Karpas-422 (cell line): ENCODE measurements around the gene GOLGA6L9. TPM values are rescaled to one million over a fixed set of nuclear protein-coding genes. Genes with fewer than 3 reads are reported as not detected.
"Not testable (repeated sequence)": the region's sequence is repeated elsewhere in the genome, so short reads cannot be mapped to it uniquely, and the experiment has no call there.

Source experiments
- DNase-seq: peaks from one replicate; pipeline ENCODE4 v3.0.0-alpha.2; 2015
- H2AFZ ChIP-seq: fragments of 200-600 bp; sonication (generic); 2 replicates; pipeline ENCODE4 v1.6.1; 2014; ENCODE audit warnings: antibody characterized with exemption, low read length, mixed read lengths
- H3K27ac ChIP-seq: fragments of 200-600 bp; sonication (generic); 2 replicates; pipeline ENCODE4 v1.5.1; 2014; ENCODE audit warnings: mild to moderate bottlenecking, low read length, moderate library complexity
- H3K27me3 ChIP-seq: fragments of 200-600 bp; sonication (generic); 2 replicates; pipeline ENCODE4 v1.6.1; 2014; ENCODE audit warnings: low read length, mixed read lengths
- H3K36me3 ChIP-seq: fragments of 200-600 bp; sonication (generic); 2 replicates; pipeline ENCODE4 v1.6.1; 2014; ENCODE audit warnings: low read length, mixed read lengths; ENCODE audit not compliant: insufficient read depth
- H3K4me1 ChIP-seq: fragments of 200-600 bp; sonication (generic); 2 replicates; pipeline ENCODE4 v1.6.1; 2014; ENCODE audit warnings: mild to moderate bottlenecking, low read length, mixed read lengths
- H3K4me2 ChIP-seq: fragments of 200-600 bp; sonication (generic); 2 replicates; pipeline ENCODE4 v1.6.1; 2014; ENCODE audit warnings: low read length, low read depth, mild to moderate bottlenecking; ENCODE audit not compliant: poor library complexity, severe bottlenecking
- H3K4me3 ChIP-seq: fragments of 200-600 bp; sonication (generic); 2 replicates; pipeline ENCODE4 v1.5.1; 2014; ENCODE audit warnings: mild to moderate bottlenecking, antibody characterized with exemption, low read length, mixed read lengths
- H3K79me2 ChIP-seq: fragments of 200-600 bp; sonication (generic); 2 replicates; pipeline ENCODE4 v1.6.1; 2014; ENCODE audit warnings: mild to moderate bottlenecking, low read length, mixed read lengths
- H3K9ac ChIP-seq: fragments of 200-600 bp; sonication (generic); 2 replicates; pipeline ENCODE4 v1.6.0; 2014; ENCODE audit warnings: low read length
- H3K9me2 ChIP-seq: fragments of 200-600 bp; sonication (generic), shearing (Covaris generic); replicated peaks from 2 replicates; pipeline ENCODE4 v1.6.0; 2014; ENCODE audit warnings: mild to moderate bottlenecking, low read length, moderate library complexity; ENCODE audit not compliant: insufficient read depth
- H3K9me3 ChIP-seq: fragments of 300-700, 200-600 bp; sonication (generic); 2 replicates; pipeline ENCODE4 v1.6.1; 2014; ENCODE audit warnings: low read length, mixed read lengths
- H4K20me1 ChIP-seq: fragments of 200-600 bp; sonication (generic); 2 replicates; pipeline ENCODE4 v1.6.1; 2014; ENCODE audit warnings: mild to moderate bottlenecking, antibody characterized with exemption, low read length, low read depth; ENCODE audit not compliant: insufficient read depth
- total RNA-seq: library from RNA; depleted of rRNA; stranded (reverse); fragments of >200 nt; shearing (Covaris generic); gene quantifications from 2 replicates; pipeline ENCODE4 v1.2.3, GENCODE V29; 2014; ENCODE audit warnings: low replicate concordance; rRNA removed

Gene GOLGA6L9, protein sequence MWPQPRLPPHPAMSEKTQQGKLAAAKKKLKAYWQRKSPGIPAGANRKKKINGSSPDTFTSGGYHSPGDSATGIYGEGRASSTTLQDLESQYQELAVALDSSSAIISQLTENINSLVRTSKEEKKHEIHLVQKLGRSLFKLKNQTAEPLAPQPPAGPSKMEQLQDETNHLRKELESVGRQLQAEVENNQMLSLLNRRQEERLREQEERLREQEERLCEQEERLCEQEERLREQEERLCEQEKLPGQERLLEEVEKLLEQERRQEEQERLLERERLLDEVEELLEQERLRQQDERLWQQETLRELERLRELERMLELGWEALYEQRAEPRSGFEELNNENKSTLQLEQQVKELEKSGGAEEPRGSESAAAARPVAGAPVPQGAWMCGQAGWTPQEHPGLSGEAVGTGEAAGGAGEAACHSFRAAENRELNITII
- 3.4 and 4.0 TPM in 2 replicates for total RNA-seq

DNA sequence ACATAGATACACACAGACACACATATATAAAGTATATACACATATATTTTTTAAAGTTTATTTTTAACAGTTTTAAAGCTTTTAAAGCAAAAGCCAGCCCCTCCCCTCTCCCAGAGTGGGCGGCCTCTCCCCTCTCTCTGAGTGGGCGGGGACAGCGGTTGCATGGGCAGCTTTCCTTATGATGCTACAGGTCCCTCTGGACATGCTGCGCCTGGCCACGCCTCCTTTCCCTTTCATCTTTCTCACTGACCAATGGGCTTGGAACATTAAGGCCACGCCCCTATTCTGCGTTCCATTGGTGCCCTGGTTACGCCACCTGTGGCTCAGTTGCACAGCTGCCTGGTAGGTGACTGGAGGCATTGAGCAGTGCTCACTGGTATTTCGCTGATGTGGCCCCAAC lies at the start of gene GOLGA6L9:
TSS of gene GOLGA6L9 (plus strand) at position 124 of the 400 bp plus-strand sequence. CDS start at position 388, 264 bp downstream.
- not testable (repeated sequence) for H3K79me2 ChIP-seq, H3K36me3 ChIP-seq, H3K27me3 ChIP-seq, H3K4me3 ChIP-seq, H3K4me2 ChIP-seq, H2AFZ ChIP-seq, H3K9me2 ChIP-seq, H3K4me1 ChIP-seq, H3K9me3 ChIP-seq, H3K9ac ChIP-seq, H4K20me1 ChIP-seq, DNase-seq, H3K27ac ChIP-seq

DNA sequence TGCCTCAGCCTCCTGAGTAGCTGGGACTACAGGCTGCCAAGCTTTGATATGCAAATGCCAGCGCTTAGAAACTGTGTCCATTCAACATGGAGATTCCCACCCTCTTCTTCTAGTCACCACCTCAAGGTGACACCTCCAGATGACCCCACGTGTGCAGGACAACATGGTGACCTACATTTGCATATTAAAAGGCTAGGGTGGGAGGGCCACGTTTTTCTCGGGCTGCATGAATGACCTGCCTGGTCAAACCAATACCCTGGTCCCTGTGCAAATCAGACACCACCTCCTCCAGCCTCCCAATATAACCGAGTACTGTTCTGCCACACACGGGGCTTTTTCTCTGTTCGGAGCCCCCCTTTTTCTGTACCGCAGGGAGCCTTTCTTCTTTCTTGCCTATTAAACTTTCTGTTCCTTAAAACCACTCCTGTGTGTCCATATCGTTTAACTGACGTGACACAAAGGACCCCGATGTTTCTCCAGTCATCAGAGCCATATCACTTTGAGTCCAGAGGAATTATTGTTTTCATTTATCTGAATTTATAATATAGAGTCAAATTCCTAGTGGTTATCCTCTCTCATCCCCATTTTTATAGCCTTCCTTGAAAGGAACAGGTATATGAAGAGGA lies 48.2 kb upstream of the GOLGA6L9 start:
- H3K4me2 ChIP-seq, DNase-seq, H3K27ac ChIP-seq, H3K27me3 ChIP-seq, H3K79me2 ChIP-seq, H3K9ac ChIP-seq, H3K9me2 ChIP-seq, H4K20me1 ChIP-seq, H3K36me3 ChIP-seq, H3K4me3 ChIP-seq, H3K9me3 ChIP-seq, H2AFZ ChIP-seq, H3K4me1 ChIP-seq: not testable (repeated sequence)

DNA sequence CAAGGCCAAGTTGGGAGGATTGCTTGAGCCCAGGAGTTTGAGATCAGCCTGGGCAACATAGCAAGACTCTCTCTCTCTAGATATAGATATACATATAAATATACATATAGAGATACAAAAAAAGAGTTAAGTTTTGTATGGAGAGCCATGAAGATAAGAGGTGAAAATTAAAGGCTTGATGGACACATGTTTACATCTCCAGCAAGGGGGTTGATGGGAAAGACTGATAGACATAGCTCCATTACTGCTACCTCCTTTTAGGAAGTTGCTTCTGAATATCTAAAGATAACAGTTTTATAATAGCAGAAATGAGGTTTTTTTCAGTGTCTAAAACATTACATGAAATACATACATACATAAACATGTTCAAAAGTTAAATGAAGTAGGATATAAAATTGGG lies 42.4 kb upstream of the GOLGA6L9 start:
- not testable (repeated sequence) for H3K79me2 ChIP-seq, H2AFZ ChIP-seq, DNase-seq, H3K4me3 ChIP-seq, H3K4me1 ChIP-seq, H3K4me2 ChIP-seq, H3K36me3 ChIP-seq, H4K20me1 ChIP-seq, H3K9me2 ChIP-seq, H3K27ac ChIP-seq, H3K27me3 ChIP-seq, H3K9ac ChIP-seq, H3K9me3 ChIP-seq

DNA sequence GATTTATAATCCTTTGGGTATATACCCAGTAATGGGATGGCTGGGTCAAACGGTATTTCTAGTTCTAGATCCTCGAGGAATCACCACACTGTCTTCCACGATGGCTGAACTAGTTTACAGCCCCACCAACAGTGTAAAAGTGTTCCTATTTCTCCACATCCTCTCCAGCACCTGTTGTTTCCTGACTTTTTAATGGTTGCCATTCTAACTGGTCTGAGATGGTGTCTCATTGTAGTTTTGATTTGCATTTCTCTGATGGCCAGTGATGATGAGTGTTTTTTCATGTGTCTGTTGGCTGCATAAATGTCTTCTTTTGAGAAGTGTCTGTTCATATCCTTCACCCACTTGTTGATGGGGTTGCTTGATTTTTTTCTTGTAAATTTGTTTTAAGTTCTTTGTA lies 39.5 kb upstream of the GOLGA6L9 start:
- not testable (repeated sequence) for H3K9me3 ChIP-seq, H3K4me1 ChIP-seq, H3K4me2 ChIP-seq, H3K27me3 ChIP-seq, H3K79me2 ChIP-seq, H3K4me3 ChIP-seq, H3K36me3 ChIP-seq, H3K9ac ChIP-seq, H4K20me1 ChIP-seq, H3K27ac ChIP-seq, DNase-seq, H3K9me2 ChIP-seq, H2AFZ ChIP-seq

DNA sequence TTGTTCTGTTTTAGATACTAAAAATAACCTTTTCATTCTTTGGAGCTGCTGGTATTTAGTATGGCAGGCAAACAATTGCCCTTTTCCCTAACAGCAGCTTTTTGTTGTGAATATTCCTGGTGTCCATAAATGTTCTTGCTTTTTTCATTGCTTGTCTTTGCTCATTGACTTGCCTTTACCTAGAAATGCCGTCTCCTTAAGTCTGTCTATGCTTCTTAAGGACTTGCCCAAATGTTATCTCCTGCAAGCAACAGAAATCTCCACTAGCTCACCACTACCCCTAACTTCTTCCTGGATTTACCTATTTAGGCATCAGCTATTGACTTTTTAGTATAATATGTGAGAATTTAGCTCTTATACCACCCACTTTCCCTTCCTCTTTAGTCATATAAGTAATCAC lies 37.5 kb upstream of the GOLGA6L9 start:
- H3K9me3 ChIP-seq, H3K4me3 ChIP-seq, DNase-seq: not testable (repeated sequence)

DNA sequence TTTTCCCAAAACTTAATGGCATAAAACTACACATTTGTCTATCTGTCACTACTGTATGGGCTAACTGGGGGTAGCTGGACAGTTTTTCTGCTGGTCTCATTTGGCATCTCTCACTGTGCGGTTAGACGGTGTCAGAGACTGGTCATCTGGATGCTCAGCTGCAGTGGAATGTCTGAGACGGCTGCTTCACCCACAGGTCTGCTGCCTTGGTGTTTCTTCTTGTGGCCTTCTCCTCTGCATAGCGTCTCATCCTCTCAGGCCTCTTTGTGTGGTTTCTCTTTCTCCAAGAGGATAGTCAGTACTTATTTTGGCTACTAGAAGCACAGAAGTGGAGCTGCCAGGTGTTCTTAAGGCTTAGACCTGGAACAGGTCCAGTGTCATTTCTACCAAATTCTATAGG lies 35.9 kb upstream of the GOLGA6L9 start:
- DNase-seq, result no peak
- H3K4me1 ChIP-seq, result peaks cover under 1% of the 10 kb centered on the region
- no peak overlapping the region for H3K4me2 ChIP-seq
- no peaks in the 10 kb centered on the region for H4K20me1 ChIP-seq
- no peaks in the 10 kb centered on the region for H3K27me3 ChIP-seq
- no peaks in the 10 kb centered on the region for H3K79me2 ChIP-seq
- H3K36me3 ChIP-seq, result no peaks in the 10 kb centered on the region
- H2AFZ ChIP-seq, result no peak overlapping the region
- H3K9me3 ChIP-seq, result no peaks in the 10 kb centered on the region
- no peak overlapping the region for H3K27ac ChIP-seq
- H3K9me2 ChIP-seq, result no peaks in the 10 kb centered on the region
- no peak overlapping the region for H3K9ac ChIP-seq
- no peak overlapping the region for H3K4me3 ChIP-seq

More for the DNA sequence above, 37.5 kb upstream of the GOLGA6L9 start:
- H3K9ac ChIP-seq, H3K9me2 ChIP-seq, H3K27ac ChIP-seq, H3K36me3 ChIP-seq, H3K4me1 ChIP-seq, H3K4me2 ChIP-seq, H4K20me1 ChIP-seq, H3K79me2 ChIP-seq, H2AFZ ChIP-seq, H3K27me3 ChIP-seq: not testable (repeated sequence)

DNA sequence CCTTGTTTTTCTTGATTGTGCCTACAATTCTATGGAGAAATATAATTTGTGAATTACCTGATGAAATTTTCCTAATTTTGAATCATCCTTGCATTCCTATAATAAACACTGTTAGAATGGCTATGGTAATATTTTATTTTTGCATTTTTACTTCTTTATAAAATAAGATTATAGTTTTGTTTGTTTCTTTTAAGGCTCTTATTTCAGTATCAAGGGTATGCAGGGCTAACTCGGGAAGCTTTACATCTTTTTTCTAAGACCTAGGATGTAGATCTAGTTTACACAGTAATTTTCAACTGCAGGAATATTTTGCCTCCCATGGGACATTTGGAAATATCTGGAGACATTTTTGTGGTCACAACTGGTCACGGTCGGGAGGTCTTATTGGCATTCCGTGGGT lies 33.8 kb upstream of the GOLGA6L9 start:
- H3K36me3 ChIP-seq, H4K20me1 ChIP-seq, H3K79me2 ChIP-seq, H3K27ac ChIP-seq, H3K4me3 ChIP-seq, H3K27me3 ChIP-seq, H3K4me2 ChIP-seq, H2AFZ ChIP-seq, H3K9me2 ChIP-seq, H3K9ac ChIP-seq, DNase-seq, H3K9me3 ChIP-seq: not testable (repeated sequence)
- H3K4me1 ChIP-seq, result peaks cover 13% of the 10 kb centered on the region

DNA sequence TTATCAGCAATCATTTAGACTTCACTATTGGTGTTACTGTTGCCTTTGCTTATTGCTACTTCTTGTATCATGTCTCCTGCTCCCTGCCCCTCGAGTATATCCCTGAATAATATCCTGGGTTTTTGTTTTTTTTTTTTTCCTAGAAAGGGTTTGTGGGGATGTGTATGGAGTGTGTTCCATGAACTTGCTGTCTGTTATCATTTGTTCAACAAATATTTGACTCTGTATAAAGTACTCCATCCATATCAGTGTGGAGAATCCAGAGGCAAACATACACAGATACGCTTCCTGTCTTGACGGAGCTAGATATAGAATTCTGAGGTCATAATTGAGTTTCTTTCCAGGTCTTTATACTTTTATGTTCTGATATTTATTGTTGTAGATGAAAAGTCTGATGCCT lies 31.8 kb upstream of the GOLGA6L9 start:
- H3K9me2 ChIP-seq, result no peaks in the 10 kb centered on the region
- H4K20me1 ChIP-seq, result no peaks in the 10 kb centered on the region
- H3K27ac ChIP-seq, result no peak overlapping the region
- H3K4me3 ChIP-seq, result no peak overlapping the region
- H3K4me1 ChIP-seq, result peaks cover 13% of the 10 kb centered on the region
- no peak overlapping the region for H3K9ac ChIP-seq
- no peaks in the 10 kb centered on the region for H3K27me3 ChIP-seq
- H3K9me3 ChIP-seq, result no peaks in the 10 kb centered on the region
- no peak overlapping the region for H2AFZ ChIP-seq
- no peak overlapping the region for H3K4me2 ChIP-seq
- H3K79me2 ChIP-seq, result no peaks in the 10 kb centered on the region
- DNase-seq, result no peak
- no peaks in the 10 kb centered on the region for H3K36me3 ChIP-seq
